ENCODE measurements around the gene MB21D2.
"Not testable (repeated sequence)": the region's sequence is repeated elsewhere in the genome, so short reads cannot be mapped to it uniquely, and the experiment has no call there.

MB21D2 gene, protein sequence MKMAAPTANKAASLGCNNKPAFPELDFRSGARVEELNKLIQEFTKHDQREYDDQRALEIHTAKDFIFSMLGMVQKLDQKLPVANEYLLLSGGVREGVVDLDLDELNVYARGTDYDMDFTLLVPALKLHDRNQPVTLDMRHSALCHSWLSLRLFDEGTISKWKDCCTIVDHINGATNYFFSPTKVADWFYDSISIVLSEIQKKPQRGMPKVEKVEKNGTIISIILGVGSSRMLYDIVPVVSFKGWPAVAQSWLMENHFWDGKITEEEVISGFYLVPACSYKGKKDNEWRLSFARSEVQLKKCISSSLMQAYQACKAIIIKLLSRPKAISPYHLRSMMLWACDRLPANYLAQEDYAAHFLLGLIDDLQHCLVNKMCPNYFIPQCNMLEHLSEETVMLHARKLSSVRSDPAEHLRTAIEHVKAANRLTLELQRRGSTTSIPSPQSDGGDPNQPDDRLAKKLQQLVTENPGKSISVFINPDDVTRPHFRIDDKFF

DNA sequence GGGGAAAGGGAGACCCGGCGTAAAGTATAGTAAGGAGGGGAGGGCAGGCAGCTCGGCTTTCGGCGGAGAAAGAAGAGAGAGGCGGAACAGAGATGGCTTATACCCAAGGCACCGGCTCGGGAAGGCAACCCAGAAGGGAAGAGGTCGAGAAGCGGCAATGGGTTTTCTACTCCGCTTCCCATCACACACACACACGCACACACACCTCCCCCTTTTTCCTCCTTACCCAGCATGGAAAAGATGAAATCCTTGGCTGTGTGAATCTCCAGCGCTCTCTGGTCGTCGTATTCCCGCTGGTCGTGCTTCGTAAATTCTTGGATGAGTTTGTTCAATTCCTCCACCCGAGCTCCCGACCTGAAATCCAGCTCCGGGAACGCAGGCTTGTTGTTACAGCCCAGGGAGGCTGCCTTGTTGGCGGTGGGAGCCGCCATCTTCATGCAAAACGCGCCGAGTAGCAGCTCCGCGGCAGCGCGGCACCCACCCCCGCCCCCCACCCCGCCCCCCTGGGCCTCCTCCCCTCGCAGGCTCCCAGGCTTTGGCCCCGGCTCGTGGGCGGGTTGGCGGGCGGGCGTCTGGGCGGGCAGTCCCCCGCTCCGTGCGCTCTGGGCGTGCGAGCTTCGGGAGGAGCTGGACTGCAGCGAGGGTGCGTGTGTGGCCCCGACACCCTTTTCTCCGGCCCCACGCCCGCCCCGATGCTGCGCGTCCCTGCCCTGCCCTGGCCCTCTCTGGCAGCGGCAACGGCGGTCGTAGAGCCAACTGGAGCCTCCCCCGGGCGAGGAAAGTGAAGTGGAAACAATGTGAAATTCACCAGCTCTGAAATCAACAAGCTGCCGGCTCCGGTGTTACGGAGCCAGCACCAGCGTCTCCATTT is at the start of gene MB21D2:
Gene MB21D2 (minus strand): TSS at position 453 of the 871 bp plus-strand sequence. CDS start 16 bp downstream, at position 437.
- peak; percentile 72 for DNase-seq (ENCODE audit: low read depth)

DNA sequence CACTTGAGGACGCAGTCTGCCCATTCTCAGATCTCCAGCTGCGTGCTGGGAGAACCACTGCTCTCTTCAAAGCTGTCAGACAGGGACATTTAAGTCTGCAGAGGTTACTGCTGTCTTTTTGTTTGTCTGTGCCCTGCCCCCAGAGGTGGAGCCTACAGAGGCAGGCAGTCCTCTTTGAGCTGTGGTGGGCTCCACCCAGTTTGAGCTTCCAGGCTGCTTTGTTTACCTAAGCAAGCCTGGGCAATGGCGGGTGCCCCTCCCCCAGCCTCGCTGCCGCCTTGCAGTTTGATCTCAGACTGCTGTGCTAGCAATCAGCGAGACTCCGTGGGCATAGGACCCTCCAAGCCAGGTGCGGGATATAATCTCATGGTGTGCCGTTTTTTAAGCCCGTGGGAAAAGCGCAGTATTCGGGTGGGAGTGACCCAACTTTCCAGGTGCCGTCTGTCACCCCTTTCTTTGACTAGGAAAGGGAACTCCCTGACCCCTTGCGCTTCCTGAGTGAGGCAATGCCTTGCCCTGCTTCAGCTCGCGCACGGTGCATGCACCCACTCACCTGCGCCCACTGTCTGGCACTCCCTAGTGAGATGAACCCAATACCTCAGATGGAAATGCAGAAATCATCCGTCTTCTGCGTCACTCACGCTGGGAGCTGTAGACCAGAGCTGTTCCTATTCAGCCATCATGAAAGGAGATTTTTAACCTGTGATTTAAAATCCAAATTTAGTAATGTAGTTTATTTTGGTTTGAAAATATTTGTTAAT is 47.5 kb upstream of the MB21D2 start:
- DNase-seq (ENCODE audit: low read depth) = not testable (repeated sequence)

DNA sequence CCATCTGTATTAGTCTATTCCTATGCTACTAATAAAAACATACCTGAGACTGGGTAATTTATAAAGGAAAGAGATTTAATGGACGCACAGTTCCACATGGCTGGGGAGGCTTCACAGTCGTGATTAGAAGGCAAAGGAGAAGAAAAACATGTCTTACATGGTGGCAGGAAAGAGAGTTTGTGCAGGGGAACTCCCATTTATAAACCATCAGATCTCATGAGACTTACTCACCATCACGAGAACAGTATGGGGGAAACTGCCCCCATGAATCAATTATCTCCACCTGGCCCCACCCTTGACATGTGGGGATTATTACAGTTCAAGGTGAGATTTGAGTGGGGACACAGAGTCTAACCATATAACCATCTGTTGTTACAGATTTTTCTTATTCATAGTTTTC is 42.1 kb upstream of the MB21D2 start:
- DNase-seq (ENCODE audit: low read depth) = no peak

DNA sequence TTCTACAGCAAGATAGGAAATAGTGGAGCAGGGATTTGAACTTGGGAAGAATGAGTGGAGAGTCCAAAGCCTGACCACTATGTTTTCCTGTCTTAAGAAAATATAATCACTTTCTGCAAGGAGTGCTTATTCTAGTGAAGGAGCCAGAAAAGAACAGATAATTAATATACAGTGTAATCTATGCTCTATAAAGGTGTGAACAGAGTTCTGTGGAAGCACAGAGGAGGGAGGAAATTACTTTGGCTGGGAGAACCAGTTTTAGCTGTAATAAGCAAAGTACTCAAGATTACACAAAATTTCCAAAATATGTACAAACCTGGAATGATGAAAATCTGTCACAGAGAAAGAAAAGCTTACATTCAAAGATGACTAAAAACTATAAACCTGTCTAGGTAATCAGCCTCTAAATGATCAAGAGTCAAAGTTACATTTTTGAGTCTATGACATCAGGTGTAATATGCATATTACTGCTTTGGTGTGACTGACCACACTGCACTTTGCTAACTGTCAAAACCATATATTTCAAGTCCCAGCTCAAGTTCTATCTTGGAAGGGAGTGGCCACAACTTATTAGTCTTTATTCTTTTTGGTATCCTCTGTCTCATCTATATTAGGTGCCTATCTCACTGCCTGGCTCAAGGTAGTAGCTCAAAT is 40.7 kb upstream of the MB21D2 start:
- DNase-seq (ENCODE audit: low read depth) = no peak

DNA sequence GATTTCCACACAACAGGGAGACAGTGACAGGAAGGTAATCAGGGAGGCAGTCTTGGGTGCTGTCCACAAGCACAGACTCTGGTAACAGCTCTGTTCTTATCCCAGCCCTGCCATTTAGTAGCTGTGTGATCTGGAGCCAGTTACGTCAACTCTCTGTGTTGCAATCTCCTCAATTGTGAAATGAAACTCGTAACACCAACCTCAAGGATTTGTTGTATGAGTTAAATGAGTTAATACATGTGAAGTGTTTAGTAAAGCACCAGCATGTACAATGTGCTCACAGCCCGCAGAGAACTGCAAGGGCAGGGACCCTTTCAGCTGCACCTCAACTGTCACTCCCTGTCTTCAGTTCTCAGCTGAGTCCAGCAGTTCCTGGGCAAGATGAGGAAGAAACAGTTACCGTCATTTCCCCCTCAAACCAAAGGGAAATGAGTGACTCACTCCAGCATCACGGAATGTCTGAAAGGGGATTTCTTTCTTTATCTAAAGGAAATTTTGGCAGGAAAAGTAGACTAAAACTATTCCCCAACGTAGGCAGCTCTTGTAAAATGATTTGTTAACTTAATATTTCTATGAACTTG is 39.9 kb upstream of the MB21D2 start:
- DNase-seq (ENCODE audit: low read depth) = peak; percentile 87

DNA sequence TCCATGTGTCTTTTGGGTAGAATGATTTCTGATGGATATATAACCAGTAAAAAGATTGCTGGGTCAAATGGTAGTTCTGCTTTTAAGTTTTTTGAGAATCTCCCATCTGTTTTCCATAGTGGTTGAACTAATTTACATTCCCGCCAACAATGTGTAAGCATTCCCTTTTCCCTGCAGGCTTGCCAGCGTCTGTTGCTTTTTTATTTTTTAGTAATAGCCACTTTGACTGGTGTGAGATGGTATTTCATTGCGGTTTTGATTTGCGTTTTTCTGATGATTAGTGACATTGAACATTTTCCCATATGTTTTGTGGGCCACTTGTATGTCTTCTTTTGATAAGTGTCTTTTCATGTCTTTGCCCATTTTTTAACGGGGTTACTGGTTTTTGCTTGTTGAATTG is 36.3 kb upstream of the MB21D2 start:
- DNase-seq (ENCODE audit: low read depth) = no peak

DNA sequence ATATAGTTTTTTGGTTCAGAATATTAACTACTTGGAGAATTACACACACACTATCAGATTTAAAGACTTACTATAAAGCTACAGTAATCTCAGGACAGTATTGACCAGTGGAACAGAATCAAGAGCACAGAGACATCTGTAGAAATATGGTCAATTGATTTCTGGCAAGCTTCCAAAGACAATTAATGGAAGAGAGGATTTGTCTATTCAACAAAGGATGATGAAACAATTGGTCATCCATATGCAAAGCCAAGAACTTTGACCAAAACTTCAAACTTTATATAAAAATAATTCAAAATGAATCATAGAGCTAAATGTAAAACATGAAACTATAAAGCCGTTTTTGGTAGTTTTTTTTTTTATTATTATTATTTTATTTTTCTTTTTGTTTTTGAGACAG is 29.8 kb upstream of the MB21D2 start:
- DNase-seq (ENCODE audit: low read depth) = no peak

DNA sequence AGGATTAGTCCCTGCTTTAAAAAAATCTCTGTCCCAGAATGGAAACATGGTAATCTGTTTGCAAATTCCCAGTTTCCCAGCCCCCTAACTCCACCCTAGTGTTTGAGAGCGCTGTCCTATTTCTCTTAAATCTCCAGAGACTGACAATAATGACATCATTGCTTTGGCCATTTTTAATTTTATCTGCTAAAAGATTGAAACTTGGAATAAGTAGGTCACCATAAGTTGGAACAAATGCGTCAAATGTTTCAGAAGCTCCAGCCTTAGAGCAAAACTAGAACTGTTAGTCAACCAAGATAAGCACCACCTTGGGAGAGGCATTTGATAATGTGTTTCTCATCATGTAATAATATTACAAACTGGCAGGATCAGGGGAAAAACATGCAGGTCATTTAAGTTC is 25.7 kb upstream of the MB21D2 start:
- no peak for DNase-seq (ENCODE audit: low read depth)

DNA sequence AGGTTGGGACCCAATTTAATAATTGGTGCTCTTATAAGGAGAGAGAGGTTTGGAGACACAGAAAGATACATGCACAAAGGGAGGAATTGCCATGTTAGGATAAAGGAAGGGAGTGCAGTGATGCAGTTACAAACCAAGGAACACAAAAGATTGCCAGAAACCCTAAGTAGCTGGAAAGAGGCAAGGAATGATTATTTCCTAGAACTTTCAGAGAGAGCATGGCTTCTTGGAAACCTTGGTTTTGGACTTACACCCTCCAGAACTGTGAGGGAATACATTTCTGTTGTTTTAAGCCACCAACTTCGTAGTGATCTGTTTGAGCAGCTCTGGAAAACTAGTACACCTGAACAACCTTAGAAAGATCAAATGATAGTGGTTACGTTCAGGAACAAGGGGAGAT is 25.0 kb upstream of the MB21D2 start:
- DNase-seq (ENCODE audit: low read depth) = no peak

DNA sequence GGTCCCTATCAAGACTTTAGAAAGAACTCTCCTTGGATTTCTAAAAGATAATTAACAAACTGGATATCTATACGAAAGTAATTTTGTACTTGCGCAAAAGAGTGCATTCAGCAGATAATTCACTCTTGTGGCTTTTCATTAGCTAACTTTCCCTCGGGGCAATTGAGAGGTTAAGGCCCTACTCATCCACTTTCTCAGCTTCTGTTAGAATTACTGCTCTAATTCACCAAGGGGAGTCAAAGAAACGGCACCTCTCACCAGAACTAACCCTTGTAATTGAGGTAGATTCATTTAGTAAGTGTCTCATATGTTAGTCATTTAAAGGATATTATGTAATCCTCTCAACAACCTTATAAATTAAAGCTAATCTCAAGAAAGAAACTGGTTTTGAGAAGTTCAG is 22.5 kb upstream of the MB21D2 start:
- DNase-seq (ENCODE audit: low read depth) = no peak

DNA sequence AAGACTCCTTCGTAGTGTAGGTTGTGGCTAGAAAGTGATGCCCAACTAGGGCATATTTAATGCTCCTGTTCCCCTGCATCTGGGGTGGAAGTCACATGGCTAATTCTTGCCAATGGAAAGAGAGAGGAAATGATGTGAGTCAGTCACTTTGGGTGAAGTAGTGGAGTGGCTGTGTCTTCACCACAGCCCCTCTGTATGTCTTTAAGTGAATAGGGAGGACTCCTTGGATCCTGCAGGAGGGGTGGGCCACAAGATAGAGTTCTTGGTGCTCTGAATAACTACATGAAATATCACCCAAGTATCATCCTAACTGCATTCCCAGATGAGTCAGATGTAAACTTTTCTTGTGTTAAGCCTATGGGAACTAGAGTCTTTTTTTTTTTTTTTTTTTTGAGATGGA is 17.8 kb upstream of the MB21D2 start:
- no peak for DNase-seq (ENCODE audit: low read depth)

DNA sequence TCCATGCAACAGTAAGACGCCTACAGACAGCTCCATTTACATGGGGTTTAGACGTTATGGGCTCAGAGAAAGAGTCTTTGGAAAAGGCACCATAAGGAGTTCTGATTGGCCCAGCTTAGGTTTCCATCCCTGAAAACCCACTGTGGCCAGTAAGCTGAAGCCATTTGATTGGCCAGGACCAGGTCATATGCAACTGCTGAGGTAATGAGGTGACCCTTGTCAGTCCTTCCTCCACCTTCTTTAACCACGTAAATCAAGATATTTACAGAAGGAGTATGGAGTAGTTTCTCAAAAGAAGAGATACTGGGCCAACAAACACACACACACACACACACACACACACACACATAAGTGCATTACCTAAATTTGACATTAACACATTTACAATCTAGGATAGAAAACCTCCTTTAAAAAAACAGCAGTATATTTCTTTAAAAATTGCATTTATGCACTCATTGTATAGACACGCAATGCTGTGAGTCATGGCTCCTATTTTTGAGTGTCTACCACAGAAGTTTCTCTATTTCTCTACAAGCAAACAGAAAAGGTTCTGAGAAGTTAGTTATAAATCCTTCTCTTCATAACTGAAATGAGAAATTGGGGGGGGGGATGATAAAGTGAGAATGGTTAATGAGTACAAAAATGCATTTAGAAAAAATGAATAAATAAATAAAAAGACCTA is 16.3 kb upstream of the MB21D2 start:
- no peak for DNase-seq (ENCODE audit: low read depth)

DNA sequence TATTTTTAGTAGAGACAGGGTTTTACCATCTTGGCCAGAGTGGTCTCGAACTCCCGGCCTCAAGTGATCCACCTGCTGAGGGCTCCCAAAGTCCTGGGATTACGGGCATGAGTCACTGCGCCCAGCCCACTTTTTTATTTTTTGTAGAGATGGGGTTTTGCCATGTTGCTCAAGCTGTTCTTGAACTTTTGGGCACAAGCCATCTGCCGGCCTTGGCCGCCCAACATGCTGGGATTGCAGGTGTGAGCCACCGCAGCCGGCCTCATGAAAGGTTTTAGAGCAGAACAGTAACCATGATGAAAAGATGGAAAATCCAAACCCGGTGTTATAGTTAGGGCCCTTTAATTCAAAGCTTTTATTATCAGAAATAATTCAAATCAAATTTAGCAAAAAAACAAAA is 15.6 kb upstream of the MB21D2 start:
- no peak for DNase-seq (ENCODE audit: low read depth)

DNA sequence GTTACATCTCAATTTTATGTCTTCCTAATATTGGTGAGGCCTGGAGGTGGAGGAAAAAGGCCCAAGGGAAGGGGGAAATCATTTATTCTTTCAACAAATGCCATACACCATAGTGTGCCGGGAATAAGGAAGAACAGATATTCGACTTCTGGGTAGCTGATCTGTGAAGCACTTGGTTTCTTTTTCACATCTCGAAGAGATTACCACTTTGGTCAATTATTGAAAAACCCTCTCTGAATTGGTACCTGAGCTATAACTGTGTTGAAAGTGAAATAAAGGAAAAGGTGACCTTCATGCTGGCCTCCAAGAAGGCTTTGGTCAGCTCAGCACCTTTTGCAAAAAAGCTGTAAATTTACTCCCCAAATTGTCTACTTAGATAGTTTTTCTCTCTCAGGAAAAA is 14.2 kb upstream of the MB21D2 start:
- DNase-seq (ENCODE audit: low read depth) = no peak

DNA sequence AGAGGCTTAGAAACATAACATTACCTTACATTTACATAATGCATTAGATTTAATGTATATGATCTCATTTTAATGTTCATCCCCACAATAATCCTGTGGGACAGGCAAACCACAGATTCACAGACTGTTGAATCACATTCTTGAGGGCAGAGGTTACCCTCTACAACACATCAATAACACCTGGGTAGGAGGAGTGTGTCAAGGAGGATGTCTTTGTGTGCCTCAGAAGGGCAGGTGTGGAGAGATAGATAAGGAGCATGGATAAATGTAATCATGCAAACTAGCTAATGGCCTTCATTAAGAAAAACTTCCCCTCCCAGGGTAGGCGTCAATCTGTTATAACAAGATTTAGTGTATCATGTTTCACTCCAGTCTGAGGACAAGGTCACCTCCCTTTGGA is 12.9 kb upstream of the MB21D2 start:
- no peak for DNase-seq (ENCODE audit: low read depth)

DNA sequence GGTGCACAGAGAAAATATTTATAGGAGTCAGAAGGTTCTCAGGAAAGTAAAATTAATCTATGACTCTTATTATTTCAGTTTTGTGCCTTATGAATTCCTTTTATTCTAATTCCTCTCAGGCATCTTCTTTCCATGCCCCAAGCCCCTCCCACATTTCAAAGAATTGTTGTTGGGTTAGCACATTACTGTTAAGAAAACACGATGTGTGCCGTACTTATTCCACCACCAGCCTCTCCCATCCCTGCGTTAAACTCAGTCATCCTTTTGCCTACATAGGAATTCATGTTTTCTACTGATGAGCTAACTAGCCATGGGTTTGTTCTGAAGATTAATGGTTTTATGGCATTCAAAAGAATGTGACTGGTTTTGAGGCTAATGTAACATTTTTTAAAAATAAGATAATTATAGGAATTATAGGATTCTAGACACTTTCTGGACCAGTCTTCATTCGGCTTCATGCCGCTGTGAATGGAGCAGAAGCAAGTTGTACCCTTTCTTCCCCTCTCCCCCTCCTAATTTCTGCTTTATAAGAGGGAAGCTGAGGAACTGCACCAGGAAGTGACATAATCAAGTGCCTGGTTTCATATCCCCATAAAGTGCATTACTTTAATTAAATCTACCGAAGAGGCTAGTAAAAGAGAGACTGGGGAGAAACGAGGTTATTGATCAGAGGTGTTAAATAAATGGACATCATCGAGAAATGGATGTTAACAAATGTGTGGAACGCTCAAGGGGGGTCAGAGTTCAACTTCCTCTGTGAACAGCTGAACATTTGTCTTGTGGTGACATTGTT is 12.3 kb upstream of the MB21D2 start:
- no peak for DNase-seq (ENCODE audit: low read depth)

DNA sequence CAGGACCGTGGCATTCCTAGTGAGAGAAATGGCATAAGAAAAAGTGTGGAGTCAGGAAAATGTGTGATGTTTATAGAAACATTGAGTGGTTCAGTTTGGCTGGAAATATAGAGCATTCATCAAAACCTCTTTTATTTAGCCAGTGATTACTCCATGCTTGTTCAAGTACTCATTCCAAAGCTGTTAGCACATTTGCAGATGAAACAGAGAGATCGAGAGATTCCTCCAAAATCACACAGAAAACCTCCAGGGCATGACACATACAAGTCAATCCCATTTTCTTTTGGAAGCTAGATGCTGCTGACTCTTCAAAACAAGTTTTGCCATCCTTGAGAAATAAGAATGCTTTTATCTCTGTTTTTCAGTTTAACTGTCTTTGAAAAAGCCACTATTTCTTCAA is 11.5 kb upstream of the MB21D2 start:
- DNase-seq (ENCODE audit: low read depth) = no peak

DNA sequence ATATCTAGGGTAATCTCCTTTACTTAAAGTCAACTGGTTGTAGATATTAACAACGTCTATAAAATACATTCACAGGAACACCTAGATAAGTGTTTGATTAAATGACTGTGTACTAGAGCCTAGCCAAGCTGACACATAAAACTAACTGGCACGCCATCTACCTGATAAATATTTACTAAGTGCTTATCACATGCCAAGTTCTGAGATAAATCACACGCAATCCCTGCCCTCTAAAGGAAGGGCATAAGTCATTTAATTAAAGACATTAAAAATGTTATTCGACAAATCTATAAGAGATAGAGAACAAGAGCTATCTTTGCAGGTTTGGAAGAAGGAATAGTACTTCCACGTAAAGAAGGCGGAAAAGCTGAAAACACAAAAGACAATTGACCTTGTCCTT is 11.1 kb upstream of the MB21D2 start:
- no peak for DNase-seq (ENCODE audit: low read depth)

DNA sequence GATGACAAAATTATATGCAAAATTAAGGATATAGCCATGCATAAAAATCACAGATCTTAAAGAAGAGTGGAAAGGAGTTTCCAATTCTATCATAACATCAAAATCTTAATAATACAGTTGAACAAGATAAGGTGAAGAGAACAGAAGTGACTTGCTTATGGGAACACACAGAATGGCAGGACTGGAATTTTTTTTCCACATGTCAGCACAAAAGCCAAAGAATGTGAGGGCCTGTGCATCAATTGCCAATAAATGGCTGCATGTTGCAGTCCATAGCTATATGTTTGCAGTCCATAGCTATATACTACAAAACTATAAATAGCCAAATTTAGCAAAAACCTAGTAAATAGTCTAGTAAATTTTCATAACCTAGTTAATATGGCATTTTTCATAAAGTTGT is 10.4 kb upstream of the MB21D2 start:
- no peak for DNase-seq (ENCODE audit: low read depth)

DNA sequence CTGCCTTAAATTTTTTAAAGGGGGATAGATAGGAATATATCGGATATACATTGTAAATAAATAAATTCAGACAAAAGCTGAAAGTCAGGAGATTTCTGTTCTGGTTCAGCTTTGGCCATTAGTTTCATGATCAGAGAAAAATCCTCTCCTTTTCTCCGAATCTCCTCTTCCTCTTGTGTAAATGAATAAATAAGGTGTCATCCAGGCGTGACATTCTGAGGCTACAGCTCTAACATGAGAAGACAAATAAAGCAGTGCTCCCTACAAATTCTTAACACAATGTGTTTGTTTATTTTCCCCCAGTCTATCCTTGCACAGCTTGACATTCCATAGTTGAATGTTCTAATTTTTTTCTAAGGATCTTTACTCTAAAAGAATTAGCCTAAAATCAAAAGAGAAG is 9.4 kb upstream of the MB21D2 start:
- no peak for DNase-seq (ENCODE audit: low read depth)

Measured in stromal cell of bone marrow (primary cell).